Breast epithelium (tissue), 3 donors: ENCODE measurements around the gene NFIC.

Experiments
- CTCF ChIP-seq, 3 donors: fragments of 450-650 bp; IDR thresholded peaks; one replicate each; pipeline ENCODE4 v1.5.1; 2016 to 2017; ENCODE audit warnings: antibody characterized with exemption in 3 of 3, mild to moderate bottlenecking in 3 of 3, moderate library complexity in 3 of 3
- POLR2A ChIP-seq: fragments of 450-650 bp; IDR thresholded peaks from one replicate; pipeline ENCODE4 v1.6.1; 2016; ENCODE audit warnings: antibody characterized with exemption, mild to moderate bottlenecking, moderate library complexity
- POLR2AphosphoS5 ChIP-seq, 3 donors: sonication (generic); formaldehyde crosslinking; IDR thresholded peaks; one replicate each; pipeline ENCODE4 v1.6.1; 2017; ENCODE audit warnings: antibody characterized with exemption in 3 of 3

- TF ChIP-seq CTCF (IDR thresholded peaks at IDR 0.05) = no peak
- no peak for TF ChIP-seq POLR2A
- no peak for TF ChIP-seq POLR2AphosphoS5 (IDR thresholded peaks at IDR 0.05)
Measured at GRCh38 chr19:3319643-3320353, 46.6 kb upstream of the NFIC start.
